Bone marrow (tissue), 2 donors: ENCODE measurements around the gene CCDC9B.

Experiments used
- DNase-seq, 2 donors: peaks; one replicate each; lab custom pipeline; 2025; lab: John Stamatoyannopoulos, UW

The CCDC9B gene

GRCh38 chr15:40365624-40366456, 25.1 kb upstream of the CCDC9B start:
- no peak for DNase-seq

GRCh38 chr15:40365016-40365415, 24.3 kb upstream of the CCDC9B start:
- DNase-seq: no peak

- no peak for DNase-seq
Measured at GRCh38 chr15:40364251-40364650, 23.5 kb upstream of the CCDC9B start.

GRCh38 chr15:40363611-40364010, 22.9 kb upstream of the CCDC9B start:
- DNase-seq: no peak

- no peak for DNase-seq
Measured at GRCh38 chr15:40361640-40362039, 20.9 kb upstream of the CCDC9B start.

GRCh38 chr15:40360015-40360414, 19.3 kb upstream of the CCDC9B start:
- DNase-seq: no peak

- no peak for DNase-seq
Measured at GRCh38 chr15:40358471-40359353, 18.0 kb upstream of the CCDC9B start.

GRCh38 chr15:40357723-40358470, 17.2 kb upstream of the CCDC9B start, which contains the start of gene DISP2:
Gene DISP2, plus strand, starts transcription at chr15:40358219. Its CDS starts 103 bp downstream, at chr15:40358322.
- peak; percentile 46 to 55 for DNase-seq

GRCh38 chr15:40357246-40357645, 16.5 kb upstream of the CCDC9B start:
- DNase-seq: no peak

- DNase-seq: no peak
Measured at GRCh38 chr15:40355976-40356585, 15.3 kb upstream of the CCDC9B start.

- DNase-seq: peak in 1 of 2 donors; percentile 35
Measured at GRCh38 chr15:40354408-40355171, 13.9 kb upstream of the CCDC9B start.

GRCh38 chr15:40353697-40354096, 13.0 kb upstream of the CCDC9B start:
- no peak for DNase-seq

- DNase-seq: no peak
Measured at GRCh38 chr15:40352281-40352901, 11.7 kb upstream of the CCDC9B start.

GRCh38 chr15:40349163-40349562, 8.4 kb upstream of the CCDC9B start:
- DNase-seq: no peak

GRCh38 chr15:40348474-40348870, 7.7 kb upstream of the CCDC9B start:
- DNase-seq: no peak

GRCh38 chr15:40347559-40348473, 7.1 kb upstream of the CCDC9B start:
- DNase-seq: no peak

- no peak for DNase-seq
Measured at GRCh38 chr15:40346579-40347558, 6.1 kb upstream of the CCDC9B start.
